ENCODE results near the gene QDPR. TPM values are rescaled to one million over a fixed set of nuclear protein-coding genes. Genes with fewer than 3 reads are reported as not detected.

QDPR gene
- total RNA-seq, 6 experiments from 2014 or later: 43.4 to 154 (median 81.5) TPM

DNA sequence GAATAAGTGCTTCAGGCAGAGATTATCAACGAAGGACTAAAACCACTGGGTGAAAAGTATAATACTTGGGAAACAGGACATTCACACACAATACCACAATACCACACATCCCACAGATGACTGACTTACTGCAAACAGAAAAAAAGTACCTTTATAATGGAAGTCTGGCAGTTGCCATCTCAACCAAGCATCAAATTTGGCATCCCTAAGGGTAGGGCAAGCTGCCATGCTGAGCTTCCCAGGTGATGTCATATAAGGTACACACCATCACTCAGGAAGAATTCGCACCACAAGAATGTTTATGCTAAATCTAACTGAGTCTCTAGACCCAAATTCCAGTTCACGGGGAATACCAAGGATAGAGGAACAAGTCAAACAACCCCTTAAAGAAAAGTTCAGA, 9.1 kb downstream of the QDPR start:
- WGBS (ENCODE audit: insufficient coverage, low coverage, low lambda C conversion rate, missing lambda C conversion rate): 91% methylated on average over 3 of the region's 3 CpGs
- no peaks in the 10 kb centered on the region for H3K27me3 ChIP-seq
- H3K4me1 ChIP-seq: peaks cover 0 to 16% (median 2%) of the 10 kb centered on the region in 4 donors
- no peak overlapping the region for H3K27ac ChIP-seq
- ATAC-seq (peak in 1 of 4 donors; percentile 13), DNase-seq (no peak)
- TF ChIP-seq, protein P1, sequence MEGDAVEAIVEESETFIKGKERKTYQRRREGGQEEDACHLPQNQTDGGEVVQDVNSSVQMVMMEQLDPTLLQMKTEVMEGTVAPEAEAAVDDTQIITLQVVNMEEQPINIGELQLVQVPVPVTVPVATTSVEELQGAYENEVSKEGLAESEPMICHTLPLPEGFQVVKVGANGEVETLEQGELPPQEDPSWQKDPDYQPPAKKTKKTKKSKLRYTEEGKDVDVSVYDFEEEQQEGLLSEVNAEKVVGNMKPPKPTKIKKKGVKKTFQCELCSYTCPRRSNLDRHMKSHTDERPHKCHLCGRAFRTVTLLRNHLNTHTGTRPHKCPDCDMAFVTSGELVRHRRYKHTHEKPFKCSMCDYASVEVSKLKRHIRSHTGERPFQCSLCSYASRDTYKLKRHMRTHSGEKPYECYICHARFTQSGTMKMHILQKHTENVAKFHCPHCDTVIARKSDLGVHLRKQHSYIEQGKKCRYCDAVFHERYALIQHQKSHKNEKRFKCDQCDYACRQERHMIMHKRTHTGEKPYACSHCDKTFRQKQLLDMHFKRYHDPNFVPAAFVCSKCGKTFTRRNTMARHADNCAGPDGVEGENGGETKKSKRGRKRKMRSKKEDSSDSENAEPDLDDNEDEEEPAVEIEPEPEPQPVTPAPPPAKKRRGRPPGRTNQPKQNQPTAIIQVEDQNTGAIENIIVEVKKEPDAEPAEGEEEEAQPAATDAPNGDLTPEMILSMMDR (IDR thresholded peaks at IDR 0.05): no peak
- TF ChIP-seq POLR2A (IDR thresholded peaks at IDR 0.05): no peak
- no peak overlapping the region for H3K4me3 ChIP-seq
- H3K9me3 ChIP-seq: no peaks in the 10 kb centered on the region
- H3K36me3 ChIP-seq: peaks cover 0 to 56% (median 21%) of the 10 kb centered on the region in 4 donors
- intact Hi-C loops (cut with DNase I): no loop called here

DNA sequence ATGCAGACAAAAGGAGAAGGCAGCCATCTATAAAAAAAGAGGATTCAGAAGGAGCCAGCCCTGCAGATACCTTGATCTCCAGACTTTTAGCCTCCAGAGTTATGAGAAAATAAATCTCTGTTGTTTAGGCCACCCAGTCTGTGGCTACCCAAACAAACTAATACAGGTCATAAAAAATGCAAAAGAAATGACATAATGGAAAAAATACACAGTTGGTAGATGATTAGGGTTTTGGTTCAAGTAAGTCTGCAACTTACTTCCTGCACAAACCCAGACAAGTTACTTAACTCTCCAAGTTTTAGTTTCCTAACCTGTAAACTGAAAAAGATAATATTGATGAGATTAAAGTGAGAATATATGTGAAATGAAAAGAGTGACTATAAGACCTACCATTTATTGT, 11.3 kb downstream of the QDPR start:
- no peak for ATAC-seq
- H3K36me3 ChIP-seq: peaks cover 0 to 39% (median 18%) of the 10 kb centered on the region in 4 donors
- no peak overlapping the region for H3K4me3 ChIP-seq
- TF ChIP-seq, protein P1 (IDR thresholded peaks at IDR 0.05): no peak
- no peak for TF ChIP-seq POLR2A (IDR thresholded peaks at IDR 0.05)
- peak overlapping the region in 1 of 3 donors; percentile 91 for H3K27ac ChIP-seq
- H3K9me3 ChIP-seq: no peaks in the 10 kb centered on the region
- H3K4me1 ChIP-seq: peaks cover 0 to 38% (median 11%) of the 10 kb centered on the region in 4 donors
- DNase-seq: no peak
- intact Hi-C loops (cut with DNase I): no loop called here
- H3K27me3 ChIP-seq: no peaks in the 10 kb centered on the region

DNA sequence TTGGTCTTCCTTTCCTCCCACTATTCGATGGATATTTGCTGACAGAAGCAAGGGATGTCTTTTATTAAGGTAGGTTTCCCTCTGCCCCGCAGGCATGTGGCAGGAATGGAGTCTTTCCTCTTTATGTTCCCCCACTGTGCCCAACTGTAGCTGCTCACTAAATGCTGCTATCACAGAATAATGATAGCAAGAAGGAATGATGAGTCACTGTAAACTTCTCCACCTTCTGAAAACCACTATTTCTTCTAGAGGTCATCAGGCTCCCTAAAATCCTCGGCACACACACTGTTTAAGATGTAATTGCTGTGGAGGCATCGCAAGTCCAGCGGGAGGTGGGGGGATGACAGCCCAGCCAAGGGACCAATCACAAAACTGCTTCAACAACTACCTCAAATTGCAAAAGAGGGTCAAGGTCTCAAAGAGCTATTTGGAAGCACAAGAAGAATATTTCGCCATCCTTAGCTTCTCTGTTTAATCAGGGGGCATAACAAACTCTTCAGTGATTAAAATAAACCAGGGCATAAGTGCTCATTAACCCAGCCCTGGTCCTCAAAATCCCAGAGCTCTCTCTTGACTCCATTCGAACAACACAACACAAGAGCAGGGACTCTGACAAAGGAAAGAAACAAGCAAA, 13.9 kb downstream of the QDPR start:
- WGBS (ENCODE audit: insufficient coverage, low coverage, low lambda C conversion rate, missing lambda C conversion rate): 27% methylated on average over 6 of the region's 7 CpGs
- DNase-seq (peak; percentile 35 to 85 (median 78)), ATAC-seq (peak; percentile 75 to 89 (median 82))
- Histone ChIP-seq H3K36me3 (peaks cover 0 to 40% (median 24%) of the 10 kb centered on the region in 4 donors), H3K4me3 (peak overlapping the region in 1 of 3 donors; percentile 9), H3K27ac (peak overlapping the region in 2 of 3 donors; percentile 70 to 91), H3K4me1 (peaks cover 0 to 63% (median 18%) of the 10 kb centered on the region in 4 donors), H3K9me3 (no peaks in the 10 kb centered on the region), H3K27me3 (no peaks in the 10 kb centered on the region)
- TF ChIP-seq, protein P1 (IDR thresholded peaks at IDR 0.05): no peak
- no peak for TF ChIP-seq POLR2A (IDR thresholded peaks at IDR 0.05)
- intact Hi-C loops (cut with DNase I): no loop called here

DNA sequence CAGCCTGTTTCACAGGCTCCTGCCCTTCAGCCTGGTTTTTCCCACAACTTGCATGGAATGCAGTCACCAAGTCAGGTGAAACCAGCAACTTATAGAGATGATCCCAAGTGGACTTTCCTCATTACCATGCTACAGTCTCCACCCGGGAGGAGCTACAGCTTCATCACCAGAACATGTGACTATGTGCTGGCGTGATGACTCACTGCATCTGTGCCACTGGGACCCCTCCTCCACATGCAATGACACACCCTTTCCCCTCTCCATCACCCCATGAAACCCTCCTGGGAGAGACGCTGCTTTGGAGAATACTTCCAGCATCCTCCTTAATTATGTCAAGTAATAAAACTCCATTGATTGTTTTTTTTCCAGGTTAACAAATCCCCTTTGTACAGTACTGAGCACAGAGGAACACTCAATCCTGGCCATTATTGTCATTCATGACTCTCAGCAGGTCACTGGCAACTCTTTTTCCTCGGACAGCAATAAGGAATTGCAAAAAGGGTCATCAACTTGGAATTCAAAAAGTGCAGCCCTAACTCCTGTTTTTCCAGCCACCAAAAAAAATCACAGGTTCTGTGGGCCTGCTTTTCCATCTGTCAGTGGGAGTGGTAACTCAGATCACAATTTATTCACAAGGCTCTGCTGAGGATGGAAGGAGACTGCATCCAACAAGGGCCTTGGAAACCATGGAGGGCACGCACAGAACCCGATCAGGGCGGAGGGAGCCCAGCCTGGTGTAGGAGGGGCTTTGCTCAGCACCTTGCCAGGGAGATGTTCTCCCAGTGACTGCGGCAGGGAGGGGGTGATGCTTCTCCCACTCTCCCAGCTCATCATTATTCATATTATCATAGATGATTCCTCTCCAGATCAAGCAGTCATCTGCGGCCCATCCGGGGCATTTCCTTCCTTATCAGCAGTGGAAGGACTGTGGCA, 17.4 kb downstream of the QDPR start:
- Histone ChIP-seq H3K4me3 (no peak overlapping the region), H3K4me1 (peaks cover 0 to 93% (median 35%) of the 10 kb centered on the region in 4 donors), H3K9me3 (no peaks in the 10 kb centered on the region), H3K27ac (peak overlapping the region in 1 of 3 donors; percentile 93), H3K36me3 (peaks cover 0 to 19% (median 9%) of the 10 kb centered on the region in 4 donors), H3K27me3 (no peaks in the 10 kb centered on the region)
- no peak for ATAC-seq
- DNase-seq: no peak
- no peak for TF ChIP-seq POLR2A (IDR thresholded peaks at IDR 0.05)
- TF ChIP-seq, protein P1 (IDR thresholded peaks at IDR 0.05): no peak
- 72% methylated on average over 6 of the region's 10 CpGs for WGBS (ENCODE audit: insufficient coverage, low coverage, low lambda C conversion rate, missing lambda C conversion rate)
- intact Hi-C loops (cut with DNase I): no loop called here
